Mesodermal cell (in vitro differentiated cells): Measurements from ENCODE around the gene FMN1.

ENCODE experiments used
- H3K27ac ChIP-seq: 2 replicates; pipeline ENCODE4 v1.7.0; 2013; ENCODE audit warnings: mild to moderate bottlenecking, low read depth, low read length, moderate library complexity; ENCODE audit not compliant: severe bottlenecking
- H3K36me3 ChIP-seq: 2 replicates; pipeline ENCODE4 v1.7.1; 2013; ENCODE audit warnings: mild to moderate bottlenecking, low read length, moderate library complexity; ENCODE audit not compliant: control insufficient read depth, insufficient read depth
- H3K4me1 ChIP-seq: one replicate; pipeline ENCODE4 v1.7.1; 2013; ENCODE audit warnings: mild to moderate bottlenecking, low read length; ENCODE audit not compliant: insufficient read depth, control insufficient read depth, poor library complexity, severe bottlenecking
- H3K4me3 ChIP-seq: 2 replicates; pipeline ENCODE4 v1.7.0; 2013; ENCODE audit warnings: low read length, control low read depth, mild to moderate bottlenecking; ENCODE audit not compliant: insufficient read depth, poor library complexity, severe bottlenecking; ENCODE audit errors: extremely low read depth
- H3K9me3 ChIP-seq: 2 replicates; pipeline ENCODE4 v1.7.1; 2013; ENCODE audit warnings: mild to moderate bottlenecking, low read length, moderate library complexity; ENCODE audit not compliant: control insufficient read depth
- WGBS, 2 experiments: methylation state at CpG; one replicate each; pipeline ENCODE4 v1.1.5; 2013; ENCODE audit warnings: missing lambda C conversion rate in 2 of 2; ENCODE audit not compliant: insufficient coverage in 2 of 2; 5-methylcytosine and 5-hydroxymethylcytosine counted together

FMN1 gene

GRCh38 chr15:32716216-32716914 is 478.1 kb downstream of the FMN1 start:
- no peak overlapping the region for H3K4me3 ChIP-seq
- peaks cover 9% of the 10 kb centered on the region for H3K4me1 ChIP-seq
- H3K9me3 ChIP-seq: no peaks in the 10 kb centered on the region
- no peaks in the 10 kb centered on the region for H3K36me3 ChIP-seq
- no peak overlapping the region for H3K27ac ChIP-seq
- WGBS, 2 experiments: 48 to 58% methylated on average over 4 to 5 of the region's 13 CpGs
